Measurements from ENCODE around the gene SMO. TPM values are rescaled to one million over a fixed set of nuclear protein-coding genes. Genes with fewer than 3 reads are reported as not detected.
A peak's percentile ranks its signal among the peaks of the same experiment; 100 is the strongest.
"Not testable (repeated sequence)": the region's sequence is repeated elsewhere in the genome, so short reads cannot be mapped to it uniquely, and the experiment has no call there.

SMO gene
- total and polyA plus RNA-seq, 2 experiments from 2014 or later = 25.5 to 46.2 TPM

DNA sequence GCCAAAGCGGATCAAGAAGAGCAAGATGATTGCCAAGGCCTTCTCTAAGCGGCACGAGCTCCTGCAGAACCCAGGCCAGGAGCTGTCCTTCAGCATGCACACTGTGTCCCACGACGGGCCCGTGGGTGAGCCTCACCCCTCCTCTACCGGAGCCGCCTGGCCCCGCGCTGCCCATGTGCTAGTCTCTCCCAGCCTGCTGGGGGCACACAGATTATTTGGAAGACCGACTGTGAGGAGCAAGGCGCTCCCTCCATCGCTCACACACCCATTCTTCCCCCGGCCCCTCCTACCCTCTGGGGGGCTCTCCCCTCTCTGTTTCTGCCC lies 22.5 kb downstream of the SMO start:
- Histone ChIP-seq H2AFZ (no peak overlapping the region), H3K4me3 (no peak overlapping the region), H4K20me1 (ENCODE audit: insufficient read depth, poor library complexity, severe bottlenecking) (no peaks in the 10 kb centered on the region), H3K79me2 (no peaks in the 10 kb centered on the region), H3K9me3 (ENCODE audit: low read depth) (no peaks in the 10 kb centered on the region), H3K27me3 (no peaks in the 10 kb centered on the region), H3K9me2 (replicated peaks; ENCODE audit: insufficient read depth) (no peaks in the 10 kb centered on the region), H3K27ac (no peak overlapping the region), H3K4me1 (ENCODE audit: insufficient read depth) (no peaks in the 10 kb centered on the region), H3K4me2 (no peak overlapping the region), H3K36me3 (replicated peaks; ENCODE audit: insufficient read depth, low read depth) (no peaks in the 10 kb centered on the region)
- 95% methylated on average over 14 of the region's 14 CpGs for WGBS (ENCODE audit: low lambda C conversion rate, missing lambda C conversion rate)
- DNase-seq (ENCODE audit: low spot score) = no peak
- TF ChIP-seq, protein P1, sequence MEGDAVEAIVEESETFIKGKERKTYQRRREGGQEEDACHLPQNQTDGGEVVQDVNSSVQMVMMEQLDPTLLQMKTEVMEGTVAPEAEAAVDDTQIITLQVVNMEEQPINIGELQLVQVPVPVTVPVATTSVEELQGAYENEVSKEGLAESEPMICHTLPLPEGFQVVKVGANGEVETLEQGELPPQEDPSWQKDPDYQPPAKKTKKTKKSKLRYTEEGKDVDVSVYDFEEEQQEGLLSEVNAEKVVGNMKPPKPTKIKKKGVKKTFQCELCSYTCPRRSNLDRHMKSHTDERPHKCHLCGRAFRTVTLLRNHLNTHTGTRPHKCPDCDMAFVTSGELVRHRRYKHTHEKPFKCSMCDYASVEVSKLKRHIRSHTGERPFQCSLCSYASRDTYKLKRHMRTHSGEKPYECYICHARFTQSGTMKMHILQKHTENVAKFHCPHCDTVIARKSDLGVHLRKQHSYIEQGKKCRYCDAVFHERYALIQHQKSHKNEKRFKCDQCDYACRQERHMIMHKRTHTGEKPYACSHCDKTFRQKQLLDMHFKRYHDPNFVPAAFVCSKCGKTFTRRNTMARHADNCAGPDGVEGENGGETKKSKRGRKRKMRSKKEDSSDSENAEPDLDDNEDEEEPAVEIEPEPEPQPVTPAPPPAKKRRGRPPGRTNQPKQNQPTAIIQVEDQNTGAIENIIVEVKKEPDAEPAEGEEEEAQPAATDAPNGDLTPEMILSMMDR (IDR thresholded peaks at IDR 0.05; ENCODE audit: poor library complexity) = no peak
- no peak for TF ChIP-seq EZH2 (IDR thresholded peaks at IDR 0.05; ENCODE audit: borderline replicate concordance)
- no peak for TF ChIP-seq EZH2phosphoT487 (IDR thresholded peaks at IDR 0.05; ENCODE audit: low read depth, severe bottlenecking, unreplicated experiment)

GRCh38 chr7:129212126-129212525 lies 23.7 kb downstream of the SMO start:
- no peak for DNase-seq (ENCODE audit: low spot score)
- Histone ChIP-seq H3K36me3 (replicated peaks; ENCODE audit: insufficient read depth, low read depth) (no peaks in the 10 kb centered on the region), H2AFZ (no peak overlapping the region), H3K9me2 (replicated peaks; ENCODE audit: insufficient read depth) (no peaks in the 10 kb centered on the region), H3K4me1 (ENCODE audit: insufficient read depth) (no peaks in the 10 kb centered on the region), H3K4me2 (no peak overlapping the region), H3K79me2 (no peaks in the 10 kb centered on the region), H3K27ac (no peak overlapping the region), H3K4me3 (no peak overlapping the region), H4K20me1 (ENCODE audit: insufficient read depth, poor library complexity, severe bottlenecking) (no peaks in the 10 kb centered on the region), H3K9me3 (ENCODE audit: low read depth) (no peaks in the 10 kb centered on the region), H3K27me3 (no peaks in the 10 kb centered on the region)
- TF ChIP-seq EZH2phosphoT487 (IDR thresholded peaks at IDR 0.05; ENCODE audit: low read depth, severe bottlenecking, unreplicated experiment) = no peak
- TF ChIP-seq, protein P1 (IDR thresholded peaks at IDR 0.05; ENCODE audit: poor library complexity) = no peak
- over 99% methylated on average over 14 of the region's 14 CpGs for WGBS (ENCODE audit: low lambda C conversion rate, missing lambda C conversion rate)

GRCh38 chr7:129212596-129212995 lies 24.2 kb downstream of the SMO start:
- no peak for DNase-seq (ENCODE audit: low spot score)
- H3K9me2 ChIP-seq (replicated peaks; ENCODE audit: insufficient read depth) = no peaks in the 10 kb centered on the region
- no peaks in the 10 kb centered on the region for H3K27me3 ChIP-seq
- no peaks in the 10 kb centered on the region for H4K20me1 ChIP-seq (ENCODE audit: insufficient read depth, poor library complexity, severe bottlenecking)
- H3K4me3 ChIP-seq = no peak overlapping the region
- H3K4me2 ChIP-seq = no peak overlapping the region
- no peaks in the 10 kb centered on the region for H3K4me1 ChIP-seq (ENCODE audit: insufficient read depth)
- TF ChIP-seq EZH2 (IDR thresholded peaks at IDR 0.05; ENCODE audit: borderline replicate concordance) = no peak
- TF ChIP-seq, protein P1 (IDR thresholded peaks at IDR 0.05; ENCODE audit: poor library complexity) = no peak
- TF ChIP-seq EZH2phosphoT487 (IDR thresholded peaks at IDR 0.05; ENCODE audit: low read depth, severe bottlenecking, unreplicated experiment) = no peak
- no peaks in the 10 kb centered on the region for H3K36me3 ChIP-seq (replicated peaks; ENCODE audit: insufficient read depth, low read depth)
- H3K79me2 ChIP-seq = no peaks in the 10 kb centered on the region
- no peaks in the 10 kb centered on the region for H3K9me3 ChIP-seq (ENCODE audit: low read depth)
- H2AFZ ChIP-seq = no peak overlapping the region
- H3K27ac ChIP-seq = no peak overlapping the region
- WGBS (ENCODE audit: low lambda C conversion rate, missing lambda C conversion rate) = 100% methylated on average over 4 of the region's 4 CpGs

GRCh38 chr7:129213828-129214227 lies 25.4 kb downstream of the SMO start:
- Histone ChIP-seq H3K4me2 (no peak overlapping the region), H3K79me2 (no peaks in the 10 kb centered on the region), H3K27me3 (no peaks in the 10 kb centered on the region), H3K9me2 (replicated peaks; ENCODE audit: insufficient read depth) (no peaks in the 10 kb centered on the region), H3K36me3 (replicated peaks; ENCODE audit: insufficient read depth, low read depth) (no peaks in the 10 kb centered on the region), H3K4me3 (no peak overlapping the region), H3K4me1 (ENCODE audit: insufficient read depth) (no peaks in the 10 kb centered on the region), H3K27ac (no peak overlapping the region), H4K20me1 (ENCODE audit: insufficient read depth, poor library complexity, severe bottlenecking) (no peaks in the 10 kb centered on the region), H3K9me3 (ENCODE audit: low read depth) (no peaks in the 10 kb centered on the region), H2AFZ (no peak overlapping the region)
- 60% methylated on average over 15 of the region's 15 CpGs for WGBS (ENCODE audit: low lambda C conversion rate, missing lambda C conversion rate)
- TF ChIP-seq EZH2 (IDR thresholded peaks at IDR 0.05; ENCODE audit: borderline replicate concordance) = no peak
- TF ChIP-seq, protein P1 (IDR thresholded peaks at IDR 0.05; ENCODE audit: poor library complexity) = peak; percentile 35
- DNase-seq (ENCODE audit: low spot score) = peak; percentile 37

- not testable (repeated sequence) for H3K36me3 ChIP-seq (replicated peaks; ENCODE audit: insufficient read depth, low read depth); H3K9me3 ChIP-seq (ENCODE audit: low read depth); H3K4me2 ChIP-seq; H4K20me1 ChIP-seq (ENCODE audit: insufficient read depth, poor library complexity, severe bottlenecking); H3K4me3 ChIP-seq; H3K27me3 ChIP-seq; H3K4me1 ChIP-seq (ENCODE audit: insufficient read depth); DNase-seq (ENCODE audit: low spot score); H3K9me2 ChIP-seq (replicated peaks; ENCODE audit: insufficient read depth); H3K27ac ChIP-seq; H3K79me2 ChIP-seq; H2AFZ ChIP-seq
- WGBS (ENCODE audit: low lambda C conversion rate, missing lambda C conversion rate) = 98% methylated on average over 15 of the region's 15 CpGs
Measured at GRCh38 chr7:129215691-129216090, 27.3 kb downstream of the SMO start.

All from hepatocyte (in vitro differentiated cells).